ENCODE results near the gene FBLN1.

Gene FBLN1

GRCh38 chr22:45575607-45576272 is 73.1 kb downstream of the FBLN1 start:
- ChIA-PET POLR2A (no interaction called here), CTCF (interaction anchor here (0.6 to 2.6 kb wide), 3 partner anchors 61 to 541 kb away, joined by 3 to 23 read pairs (median 4); no protein-coding TSS in a partner anchor)
- no peaks in the 10 kb centered on the region for H3K4me1 ChIP-seq (ENCODE audit: control insufficient read depth, insufficient read depth, low read length)
- H3K27ac ChIP-seq (ENCODE audit: extremely low read depth, low read depth, low read length), result no peak overlapping the region
- H3K9me3 ChIP-seq (ENCODE audit: control insufficient read depth, insufficient read depth, low read depth, low read length), result no peaks in the 10 kb centered on the region
- no peak for TF ChIP-seq ZNF843 (tag by site-specific recombination; IDR thresholded peaks at IDR 0.05)
- peaks cover 0 to 7% of the 10 kb centered on the region in 2 experiments; a peak in 1 of 3 replicates for H3K36me3 ChIP-seq (ENCODE audit: control insufficient read depth in 2 of 2, insufficient read depth in 1 of 2, low read length in 2 of 2)
- H3K4me3 ChIP-seq (ENCODE audit: low read depth, low read length), result no peak overlapping the region

- Histone ChIP-seq H3K27ac (ENCODE audit: extremely low read depth, low read depth, low read length) (no peak overlapping the region), H3K4me1 (ENCODE audit: control insufficient read depth, insufficient read depth, low read length) (no peaks in the 10 kb centered on the region), H3K9me3 (ENCODE audit: control insufficient read depth, insufficient read depth, low read depth, low read length) (no peaks in the 10 kb centered on the region), H3K4me3 (ENCODE audit: low read depth, low read length) (no peak overlapping the region), H3K36me3 (ENCODE audit: control insufficient read depth in 2 of 2, insufficient read depth in 1 of 2, low read length in 2 of 2) (peaks cover 0 to 7% of the 10 kb centered on the region in 2 experiments; a peak in 1 of 3 replicates)
- ChIA-PET CTCF (interaction anchor here (0.6 to 2.6 kb wide), 3 partner anchors 61 to 541 kb away, joined by 3 to 23 read pairs (median 4); no protein-coding TSS in a partner anchor), POLR2A (no interaction called here)
- no peak for TF ChIP-seq ZNF148 (tag by site-specific recombination; IDR thresholded peaks at IDR 0.05; ENCODE audit: borderline replicate concordance)
- no peak for TF ChIP-seq SCRT2 (tag by site-specific recombination; IDR thresholded peaks at IDR 0.05)
- TF ChIP-seq ATF2 (tag by site-specific recombination; IDR thresholded peaks at IDR 0.05; ENCODE audit: low read depth), result no peak
- no peak for TF ChIP-seq ZNF202 (tag by site-specific recombination; IDR thresholded peaks at IDR 0.05; ENCODE audit: borderline replicate concordance)
- no peak for TF ChIP-seq ZBTB8A (tag by site-specific recombination; IDR thresholded peaks at IDR 0.05)
- no peak for TF ChIP-seq ZNF211 (tag by site-specific recombination; IDR thresholded peaks at IDR 0.05; ENCODE audit: low read depth)
- TF ChIP-seq ZNF785 (tag by site-specific recombination; IDR thresholded peaks at IDR 0.05), result no peak
- TF ChIP-seq ZNF747 (tag by site-specific recombination; IDR thresholded peaks at IDR 0.05), result no peak
- TF ChIP-seq ZSCAN23 (tag by site-specific recombination; IDR thresholded peaks at IDR 0.05), result no peak
- no peak for TF ChIP-seq SP2 (tag by site-specific recombination; IDR thresholded peaks at IDR 0.05)
Measured at GRCh38 chr22:45576273-45576625, 73.6 kb downstream of the FBLN1 start.

- CTCF ChIA-PET, result interaction anchor here (0.6 to 2.6 kb wide), 18 partner anchors 10 to 779 kb away, joined by 3 to 23 read pairs (median 4); no protein-coding TSS in a partner anchor
- TF ChIP-seq REPIN1 (tag by site-specific recombination; IDR thresholded peaks at IDR 0.05; ENCODE audit: low read depth) (no peak), ZNF785 (tag by site-specific recombination; IDR thresholded peaks at IDR 0.05) (no peak), ZNF280C (tag by site-specific recombination; IDR thresholded peaks at IDR 0.05) (no peak), ZSCAN30 (tag by site-specific recombination; IDR thresholded peaks at IDR 0.05) (no peak), ZNF19 (tag by site-specific recombination; IDR thresholded peaks at IDR 0.05; ENCODE audit: low read depth) (no peak), ZNF26 (tag by site-specific recombination; IDR thresholded peaks at IDR 0.05) (no peak), RBAK (tag by site-specific recombination; IDR thresholded peaks at IDR 0.05) (no peak), GLIS1 (tag by site-specific recombination; IDR thresholded peaks at IDR 0.05) (no peak), ATF2 (tag by site-specific recombination; IDR thresholded peaks at IDR 0.05; ENCODE audit: low read depth) (no peak)
Measured at GRCh38 chr22:45576730-45577464, 74.2 kb downstream of the FBLN1 start.

More at GRCh38 chr22:45576730-45577464, 74.2 kb downstream of the FBLN1 start:
- H3K4me3 ChIP-seq (ENCODE audit: low read depth, low read length), result no peak overlapping the region
- POLR2A ChIA-PET, result no interaction called here
- H3K4me1 ChIP-seq (ENCODE audit: control insufficient read depth, insufficient read depth, low read length), result no peaks in the 10 kb centered on the region
- H3K27ac ChIP-seq (ENCODE audit: extremely low read depth, low read depth, low read length), result no peak overlapping the region
- peaks cover 0 to 7% of the 10 kb centered on the region in 2 experiments; a peak in 1 of 3 replicates for H3K36me3 ChIP-seq (ENCODE audit: control insufficient read depth in 2 of 2, insufficient read depth in 1 of 2, low read length in 2 of 2)
- H3K9me3 ChIP-seq (ENCODE audit: control insufficient read depth, insufficient read depth, low read depth, low read length), result no peaks in the 10 kb centered on the region

Data from HEK293 (cell line).